ENCODE measurements around the gene COX19. TPM values are rescaled to one million over a fixed set of nuclear protein-coding genes. Genes with fewer than 3 reads are reported as not detected.

Gene COX19
- polyA plus RNA-seq, 1 donor (not counting 4 experiments of a cell fraction or from before 2014, with no cell fraction given): 6.2 TPM

DNA sequence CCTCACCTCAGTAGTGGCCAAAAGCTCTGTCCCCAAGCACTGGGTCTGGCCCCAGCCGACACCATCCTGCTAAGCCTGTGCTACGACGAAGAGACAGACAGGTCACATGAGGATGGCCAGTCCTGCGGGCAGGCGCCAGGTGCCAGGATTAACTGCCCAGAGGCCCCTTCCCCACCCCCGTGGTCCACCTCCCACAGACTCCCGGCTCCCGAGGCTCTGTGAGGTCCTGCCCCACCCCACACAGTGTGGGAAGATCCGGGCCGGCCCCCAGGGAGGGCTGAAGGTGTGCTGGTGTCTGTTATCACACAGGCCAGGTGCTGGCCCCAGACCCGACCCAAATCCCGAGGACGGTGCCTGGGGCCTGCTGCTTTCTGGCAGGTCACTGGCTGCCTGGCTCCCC lies 34.9 kb upstream of the COX19 start:
- DNase-seq (ENCODE audit: low read depth, low spot score): no peak
- no peak overlapping the region for H3K4me2 ChIP-seq (ENCODE audit: control insufficient read depth, extremely low read depth, insufficient read depth, low read depth, low read length)
- H3K27me3 ChIP-seq (ENCODE audit: control insufficient read depth, extremely low read depth, insufficient read depth, low read length): no peaks in the 10 kb centered on the region
- dilution Hi-C loops (cut with MboI; ENCODE audit: extremely low pct_ligation_motif_present, low sequenced_read_pairs): no loop called here
- no peak overlapping the region for H3K4me3 ChIP-seq (ENCODE audit: control insufficient read depth in 2 of 3, extremely low read depth in 1 of 3, insufficient read depth in 2 of 3, low read depth in 1 of 3, low read length in 3 of 3)
- no peak for FAIRE-seq
- H3K9ac ChIP-seq (ENCODE audit: control insufficient read depth, extremely low read depth, insufficient read depth, low read length): no peak overlapping the region
- no peak overlapping the region for H2AFZ ChIP-seq (ENCODE audit: control insufficient read depth, low read length)
- H4K20me1 ChIP-seq (ENCODE audit: control insufficient read depth, extremely low read depth, insufficient read depth, low read length): peaks cover 11% of the 10 kb centered on the region
- H3K9me3 ChIP-seq (ENCODE audit: control insufficient read depth, low read depth, low read length): no peaks in the 10 kb centered on the region
- peaks cover 10% of the 10 kb centered on the region for H3K79me2 ChIP-seq (ENCODE audit: control insufficient read depth, insufficient read depth, low read length)
- no peaks in the 10 kb centered on the region for H3K9me1 ChIP-seq (ENCODE audit: control insufficient read depth, extremely low read depth, insufficient read depth, low read length)
- peaks cover 0 to 2% of the 10 kb centered on the region in 2 experiments for H3K36me3 ChIP-seq (ENCODE audit: control insufficient read depth in 2 of 2, extremely low read depth in 1 of 2, insufficient read depth in 2 of 2, low read length in 2 of 2)
- TF ChIP-seq CTCF (optimal IDR thresholded peaks at IDR 0.05 in 1 of 3, IDR thresholded peaks at IDR 0.05 in 1 of 3, conservative IDR thresholded peaks at IDR 0.05 in 1 of 3; ENCODE audit: extremely low read depth in 1 of 3, insufficient read depth in 2 of 3, low read length in 3 of 3) (no peak), EZH2 (IDR thresholded peaks at IDR 0.05; ENCODE audit: low read length) (no peak)
- H3K27ac ChIP-seq (ENCODE audit: control insufficient read depth, insufficient read depth, low read length): no peak overlapping the region
- H3K4me1 ChIP-seq (ENCODE audit: control insufficient read depth, extremely low read depth, insufficient read depth, low read length): peaks cover 8% of the 10 kb centered on the region

- peaks cover 9% of the 10 kb centered on the region for H4K20me1 ChIP-seq (ENCODE audit: control insufficient read depth, extremely low read depth, insufficient read depth, low read length)
- dilution Hi-C loops (cut with MboI; ENCODE audit: extremely low pct_ligation_motif_present, low sequenced_read_pairs): no loop called here
- peaks cover 8% of the 10 kb centered on the region for H3K4me1 ChIP-seq (ENCODE audit: control insufficient read depth, extremely low read depth, insufficient read depth, low read length)
- H3K36me3 ChIP-seq (ENCODE audit: control insufficient read depth in 2 of 2, extremely low read depth in 1 of 2, insufficient read depth in 2 of 2, low read length in 2 of 2): peaks cover 0 to 2% of the 10 kb centered on the region in 2 experiments
- TF ChIP-seq CTCF (optimal IDR thresholded peaks at IDR 0.05 in 1 of 3, IDR thresholded peaks at IDR 0.05 in 1 of 3, conservative IDR thresholded peaks at IDR 0.05 in 1 of 3; ENCODE audit: extremely low read depth in 1 of 3, insufficient read depth in 2 of 3, low read length in 3 of 3) (no peak), EZH2 (IDR thresholded peaks at IDR 0.05; ENCODE audit: low read length) (no peak)
- no peak overlapping the region for H3K27ac ChIP-seq (ENCODE audit: control insufficient read depth, insufficient read depth, low read length)
- H3K79me2 ChIP-seq (ENCODE audit: control insufficient read depth, insufficient read depth, low read length): peaks cover 9% of the 10 kb centered on the region
- DNase-seq (ENCODE audit: low read depth, low spot score) (no peak), FAIRE-seq (no peak)
- no peak overlapping the region for H3K9ac ChIP-seq (ENCODE audit: control insufficient read depth, extremely low read depth, insufficient read depth, low read length)
- no peaks in the 10 kb centered on the region for H3K27me3 ChIP-seq (ENCODE audit: control insufficient read depth, extremely low read depth, insufficient read depth, low read length)
- no peak overlapping the region for H2AFZ ChIP-seq (ENCODE audit: control insufficient read depth, low read length)
- no peak overlapping the region for H3K4me2 ChIP-seq (ENCODE audit: control insufficient read depth, extremely low read depth, insufficient read depth, low read depth, low read length)
- no peak overlapping the region for H3K4me3 ChIP-seq (ENCODE audit: control insufficient read depth in 2 of 3, extremely low read depth in 1 of 3, insufficient read depth in 2 of 3, low read depth in 1 of 3, low read length in 3 of 3)
- no peaks in the 10 kb centered on the region for H3K9me3 ChIP-seq (ENCODE audit: control insufficient read depth, low read depth, low read length)
- H3K9me1 ChIP-seq (ENCODE audit: control insufficient read depth, extremely low read depth, insufficient read depth, low read length): no peaks in the 10 kb centered on the region
Observed at GRCh38 chr7:1009747-1010146, 34.4 kb upstream of the COX19 start.

All from keratinocyte (primary cell).